IgD-negative memory B cell (primary cell): ENCODE measurements around the gene IRF7. TPM values are rescaled to one million over a fixed set of nuclear protein-coding genes. Genes with fewer than 3 reads are reported as not detected.

Source experiments
- H3K27ac Mint-ChIP-seq, 3 donors: one replicate each; pipeline ENCODE4 v1.8.0; 2020 to 2022; ENCODE audit warnings: mild to moderate bottlenecking in 3 of 3, mixed read lengths in 3 of 3, moderate library complexity in 1 of 3
- H3K27me3 Mint-ChIP-seq: one replicate; pipeline ENCODE4 v1.8.0; 2021; ENCODE audit warnings: mixed read lengths
- H3K36me3 Mint-ChIP-seq: one replicate; pipeline ENCODE4 v1.8.0; 2020; ENCODE audit warnings: mild to moderate bottlenecking, mixed read lengths
- H3K4me1 Mint-ChIP-seq, 3 donors: one replicate each; pipeline ENCODE4 v1.8.0; 2020 to 2022; ENCODE audit warnings: mixed read lengths in 3 of 3, mild to moderate bottlenecking in 1 of 3
- H3K4me3 Mint-ChIP-seq, 4 donors: one replicate each; pipeline ENCODE4 v1.8.0; 2020 to 2022; ENCODE audit warnings: mild to moderate bottlenecking in 4 of 4, mixed read lengths in 4 of 4, moderate library complexity in 3 of 4
- H3K9me3 Mint-ChIP-seq, 3 donors: one replicate each; pipeline ENCODE4 v1.8.0; 2020 to 2021; ENCODE audit warnings: mixed read lengths in 3 of 3, mild to moderate bottlenecking in 1 of 3
- polyA plus RNA-seq: library from polyadenylated mRNA; unstranded; fragments of 300-500 nt; fragmentation: Illumina TruSeq; gene quantifications from one replicate; pipeline ENCODE4 v1.2.3, GENCODE V29; 2021

Gene IRF7
- polyA plus RNA-seq, 1 donor from 2014 or later = 103 TPM

DNA sequence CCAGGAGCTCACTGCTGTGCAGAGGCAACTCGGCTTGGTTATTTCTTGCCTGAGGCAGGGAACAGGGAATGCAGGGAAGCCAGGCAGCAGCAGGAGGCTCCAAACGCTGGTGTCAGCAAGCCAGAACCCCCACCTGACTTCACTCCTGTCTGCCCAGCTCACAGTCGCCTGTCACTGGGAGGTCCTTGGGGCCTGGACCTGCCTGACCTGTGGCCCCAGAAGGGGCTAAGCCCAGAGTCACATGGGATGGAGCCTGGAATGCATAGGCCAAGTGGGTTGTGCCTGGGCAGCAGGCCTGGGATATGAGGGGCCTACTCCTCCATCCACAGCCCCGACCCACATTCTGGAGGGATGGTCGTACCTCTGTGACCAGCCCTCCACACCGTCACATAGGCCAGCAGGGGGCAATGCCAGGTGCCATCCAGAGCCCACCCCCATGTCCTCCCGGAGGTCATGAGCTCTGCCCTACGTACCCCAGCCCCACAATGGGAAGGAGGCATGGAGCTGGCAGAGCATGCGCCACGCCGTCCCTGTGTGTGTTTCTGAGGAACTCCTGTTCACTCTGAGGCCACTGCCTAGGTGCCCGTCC is 49.7 kb downstream of the IRF7 start:
- no peaks in the 10 kb centered on the region for H3K9me3 Mint-ChIP-seq
- H3K27me3 Mint-ChIP-seq = no peaks in the 10 kb centered on the region
- no peaks in the 10 kb centered on the region for H3K36me3 Mint-ChIP-seq
- peaks cover 3 to 6% (median 5%) of the 10 kb centered on the region in 3 donors for H3K4me1 Mint-ChIP-seq
- peak overlapping the region in 1 of 3 donors; percentile 85 for H3K27ac Mint-ChIP-seq
- peak overlapping the region in 1 of 4 donors; percentile 69 for H3K4me3 Mint-ChIP-seq

DNA sequence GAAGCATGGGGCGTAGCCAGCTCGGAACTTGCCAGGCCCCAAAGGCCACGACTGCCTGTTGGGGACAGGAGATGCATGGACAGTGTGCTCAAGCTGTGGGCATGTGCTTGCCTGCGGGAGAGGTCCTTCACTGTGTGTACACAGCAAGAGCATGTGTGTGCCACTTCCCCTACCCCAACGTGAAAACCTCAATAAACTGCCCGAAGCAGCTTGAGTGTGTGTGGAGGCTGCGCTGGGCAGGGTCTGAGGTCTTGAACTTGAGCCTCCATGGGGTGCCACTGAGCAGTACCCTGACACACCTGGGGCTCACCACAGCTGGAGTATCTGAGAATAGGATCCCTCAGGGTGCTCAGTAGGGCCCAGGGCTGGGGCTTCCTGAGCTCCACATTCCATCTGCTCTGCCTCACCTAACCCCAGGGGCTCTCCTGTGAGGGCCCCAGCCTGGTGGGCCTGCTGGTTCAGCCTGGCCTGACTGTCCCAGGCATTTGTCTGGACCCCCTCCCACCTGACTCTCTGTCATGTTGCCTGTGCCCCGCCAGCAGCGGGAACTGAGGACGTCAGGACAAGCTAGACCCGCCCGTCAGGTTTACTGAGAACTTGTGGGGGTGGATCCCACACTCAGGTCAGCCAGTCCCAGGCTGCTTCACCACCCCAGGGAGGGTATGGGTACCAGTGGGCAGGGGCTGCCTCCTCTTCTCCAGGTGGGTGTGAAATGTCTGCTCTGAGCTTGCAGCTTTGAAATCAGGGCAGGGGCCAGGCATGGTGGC is 51.8 kb downstream of the IRF7 start:
- peak overlapping the region in 1 of 4 donors; percentile 63 for H3K4me3 Mint-ChIP-seq
- H3K4me1 Mint-ChIP-seq = peaks cover 3 to 11% (median 9%) of the 10 kb centered on the region in 3 donors
- H3K36me3 Mint-ChIP-seq = no peaks in the 10 kb centered on the region
- H3K27me3 Mint-ChIP-seq = no peaks in the 10 kb centered on the region
- H3K27ac Mint-ChIP-seq = no peak overlapping the region
- H3K9me3 Mint-ChIP-seq = no peaks in the 10 kb centered on the region

GRCh38 chr11:563066-563811 is 52.5 kb downstream of the IRF7 start:
- Mint-ChIP-seq H3K4me1 (peaks cover 3 to 11% (median 9%) of the 10 kb centered on the region in 3 donors), H3K27me3 (no peaks in the 10 kb centered on the region), H3K4me3 (peak overlapping the region in 1 of 4 donors; percentile 63), H3K27ac (no peak overlapping the region), H3K9me3 (no peaks in the 10 kb centered on the region), H3K36me3 (no peaks in the 10 kb centered on the region)

Other genes with a start within 250 kb of the IRF7 start
- gene B4GALNT4, start 246.5 kb downstream of the IRF7 start, polyA plus RNA-seq = not detected
- not detected for gene PKP3, start 221.7 kb downstream of the IRF7 start, polyA plus RNA-seq
- 130 TPM for gene SIGIRR, start 201.0 kb downstream of the IRF7 start, polyA plus RNA-seq
- 4.9 TPM for gene ANO9, start 173.9 kb downstream of the IRF7 start, polyA plus RNA-seq
- gene PTDSS2, start 165.7 kb downstream of the IRF7 start, polyA plus RNA-seq = 10.9 TPM
- 202 TPM for gene RNH1, start 108.7 kb downstream of the IRF7 start, polyA plus RNA-seq
- gene HRAS, start 80.4 kb downstream of the IRF7 start, polyA plus RNA-seq = 22.5 TPM
- 2.6 TPM for gene LRRC56, start 78.4 kb downstream of the IRF7 start, polyA plus RNA-seq
- gene LMNTD2, start 55.2 kb downstream of the IRF7 start, polyA plus RNA-seq = 3.8 TPM
- gene RASSF7, start 55.0 kb downstream of the IRF7 start, polyA plus RNA-seq = 42.0 TPM
- gene PHRF1, start 39.5 kb downstream of the IRF7 start, polyA plus RNA-seq = 15.4 TPM
- not detected for gene CDHR5, start 9.0 kb upstream of the IRF7 start, polyA plus RNA-seq
- not detected for gene SCT, start 11.2 kb upstream of the IRF7 start, polyA plus RNA-seq
- not detected for gene DRD4, start 21.3 kb upstream of the IRF7 start, polyA plus RNA-seq
- gene DEAF1, start 79.3 kb upstream of the IRF7 start, polyA plus RNA-seq = 25.6 TPM
- gene TMEM80, start 79.9 kb upstream of the IRF7 start, polyA plus RNA-seq = 35.6 TPM
- gene EPS8L2, start 90.3 kb upstream of the IRF7 start, polyA plus RNA-seq = 17.3 TPM
- 246 TPM for gene TALDO1, start 131.5 kb upstream of the IRF7 start, polyA plus RNA-seq
- 30.7 TPM for gene GATD1, start 161.5 kb upstream of the IRF7 start, polyA plus RNA-seq
- 0.99 TPM for gene CEND1, start 174.1 kb upstream of the IRF7 start, polyA plus RNA-seq
- 9.5 TPM for gene SLC25A22, start 182.3 kb upstream of the IRF7 start, polyA plus RNA-seq
- gene PIDD1, start 189.3 kb upstream of the IRF7 start, polyA plus RNA-seq = 6.4 TPM
- gene RPLP2, start 194.0 kb upstream of the IRF7 start, polyA plus RNA-seq = 4,588 TPM
- gene PNPLA2, start 203.0 kb upstream of the IRF7 start, polyA plus RNA-seq = 51.1 TPM
- gene CRACR2B, start 212.0 kb upstream of the IRF7 start, polyA plus RNA-seq = 20.0 TPM
- gene CD151, start 217.0 kb upstream of the IRF7 start, polyA plus RNA-seq = 13.8 TPM
- 96.7 TPM for gene POLR2L, start 226.6 kb upstream of the IRF7 start, polyA plus RNA-seq
- gene TSPAN4, start 226.9 kb upstream of the IRF7 start, polyA plus RNA-seq = 2.1 TPM